Measurements from ENCODE around the gene USP30. TPM values are rescaled to one million over a fixed set of nuclear protein-coding genes. Genes with fewer than 3 reads are reported as not detected.

Gene USP30
- total and polyA plus RNA-seq, 10 of the 15 experiments (the other 5 are each of a cell fraction or from before 2014, with no cell fraction given): 2.1 to 16.2 (median 6.4) TPM

GRCh38 chr12:109110988-109111495, 58.7 kb downstream of the USP30 start:
- Histone ChIP-seq H3K27ac (ENCODE audit: control insufficient read depth, insufficient read depth) (no peak overlapping the region), H3K4me1 (ENCODE audit: control insufficient read depth, insufficient read depth, low read length) (no peaks in the 10 kb centered on the region), H2AFZ (ENCODE audit: control insufficient read depth, low read depth, low read length) (peak overlapping the region; percentile 76), H3K9ac (ENCODE audit: control insufficient read depth, insufficient read depth, low read length) (peak overlapping the region; percentile 34; the same call in 1 of the 2 replicates), H3K4me2 (ENCODE audit: control insufficient read depth, insufficient read depth) (peak overlapping the region; percentile 76), H4K20me1 (ENCODE audit: control insufficient read depth, insufficient read depth) (no peaks in the 10 kb centered on the region), H3K9me3 (replicated peaks; ENCODE audit: control insufficient read depth, insufficient read depth, low read length) (no peaks in the 10 kb centered on the region), H3K27me3 (replicated peaks in 1 of 2; ENCODE audit: control insufficient read depth in 2 of 2, insufficient read depth in 2 of 2, low read length in 1 of 2) (no peaks in the 10 kb centered on the region), H3K4me3 (peak overlapping the region; percentile 37; the same call in 1 of the 2 replicates), H3K79me2 (ENCODE audit: control insufficient read depth, insufficient read depth, low read length) (no peaks in the 10 kb centered on the region), H3K36me3 (ENCODE audit: control insufficient read depth in 2 of 2, insufficient read depth in 2 of 2, low read length in 1 of 2) (peaks cover 5 to 9% of the 10 kb centered on the region in 2 experiments)
- no TSS peak for BruUV-seq (replicated peaks)
- no peak for DNase-seq (ENCODE audit: low read depth, low spot score)
- CTCF ChIA-PET: interaction anchor here (1.0 to 1.9 kb wide), 10 partner anchors 9 to 115 kb away, joined by 3 to 19 read pairs (median 4); partner anchors contain the start of gene ALKBH2
- RAD21 ChIA-PET (ENCODE audit: unreplicated experiment): no interaction called here
- intact Hi-C loops (cut with micrococcal nuclease; ENCODE audit: unreplicated experiment): no loop called here
- POLR2A ChIA-PET: no interaction called here
- WGBS (ENCODE audit: insufficient coverage, insufficient replicate concordance, low lambda C conversion rate, missing lambda C conversion rate): 74% methylated on average over 16 of the region's 28 CpGs
- no peak; the same call in 2 of the 3 replicates for ATAC-seq
- FAIRE-seq: no peak
- in situ Hi-C loops (cut with MboI): no loop called here
- TF ChIP-seq CREB1 (IDR thresholded peaks at IDR 0.05; ENCODE audit: low read depth) (peak; percentile 58; the same call in 1 of the 2 replicates), YY1 (IDR thresholded peaks at IDR 0.05; ENCODE audit: low read depth, low read length) (peak; percentile 20; the same call in 1 of the 2 replicates), EGR1 (IDR thresholded peaks at IDR 0.05; ENCODE audit: borderline replicate concordance in 1 of 2, low read depth in 2 of 2, low read length in 2 of 2) (no peak), BCL11A (IDR thresholded peaks at IDR 0.05; ENCODE audit: low read depth, low read length) (no peak), BHLHE40 (IDR thresholded peaks at IDR 0.05; ENCODE audit: borderline replicate concordance in 1 of 2, low read depth in 2 of 2, low read length in 1 of 2) (no peak), RBBP5 (conservative IDR thresholded peaks at IDR 0.05) (no peak), RUNX3 (IDR thresholded peaks at IDR 0.05; ENCODE audit: low read length) (peak; percentile 37; the same call in 1 of the 2 replicates), POLR2A (IDR thresholded peaks at IDR 0.05; ENCODE audit: low read depth, low read length) (peak; percentile 69), SUPT20H (IDR thresholded peaks at IDR 0.05; ENCODE audit: borderline replicate concordance, control insufficient read depth, low read depth, low read length) (no peak), CREM (IDR thresholded peaks at IDR 0.05; ENCODE audit: low read depth) (peak; percentile 22; the same call in 1 of the 2 replicates)
- SMC1A ChIA-PET (ENCODE audit: uncharacterized antibody, unreplicated experiment): interaction anchor here (0.9 kb wide), 1 partner anchor 12 kb away, joined by 3 read pairs; no protein-coding TSS in a partner anchor

Measured in GM12878 (cell line).